H1 (cell line): Measurements from ENCODE around the gene GPR156. TPM values are rescaled to one million over a fixed set of nuclear protein-coding genes. Genes with fewer than 3 reads are reported as not detected.

ENCODE experiments used
- CTCF ChIA-PET: fragments of 300-600 bp; sonication (Branson Sonifier 250); formaldehyde crosslinking; loops from one replicate; lab custom pipeline; 2021; ENCODE audit not compliant: partially characterized antibody; lab: Charles Lee
- POLR2A ChIA-PET: fragments of 300-600 bp; sonication (Branson Sonifier 250); formaldehyde crosslinking; loops from one replicate; lab custom pipeline; 2021; ENCODE audit warnings: inconsistent platforms; ENCODE audit not compliant: partially characterized antibody; lab: Charles Lee
- DNase-seq, 2 experiments: peaks; one replicate each; pipeline versions ENCODE4 v3.0.0 to v3.0.0-alpha.2; 2010 to 2022; ENCODE audit warnings: low spot score in 2 of 2, low read depth in 1 of 2, mixed read lengths in 1 of 2
- FAIRE-seq: peaks from 2 replicates; lab custom pipeline; 2011; peaks lifted over from hg19 to GRCh38; lab: Jason Lieb, UNC
- H2AFZ ChIP-seq: 2 replicates; pipeline ENCODE4 v1.8.1; 2012; ENCODE audit warnings: low read length, inconsistent platforms
- H2AK5ac ChIP-seq: 2 replicates; pipeline ENCODE4 v1.6.1; 2013; ENCODE audit warnings: low read depth, low read length
- H2BK120ac ChIP-seq: replicated peaks from 2 replicates; pipeline ENCODE3; 2013; ENCODE audit warnings: low read depth, low read length, inconsistent platforms
- H2BK12ac ChIP-seq: 2 replicates; pipeline ENCODE4 v1.6.1; 2013; ENCODE audit warnings: low read depth, low read length
- H2BK15ac ChIP-seq: 2 replicates; pipeline ENCODE4 v1.6.1; 2013; ENCODE audit warnings: low read length
- H2BK20ac ChIP-seq: 2 replicates; pipeline ENCODE4 v1.6.1; 2013; ENCODE audit warnings: low read length
- H2BK5ac ChIP-seq: 2 replicates; pipeline ENCODE4 v1.6.1; 2013; ENCODE audit warnings: low read depth, low read length
- H3K14ac ChIP-seq: 2 replicates; pipeline ENCODE4 v1.6.1; 2013; ENCODE audit warnings: inconsistent platforms; ENCODE audit not compliant: insufficient read length
- H3K18ac ChIP-seq: 2 replicates; pipeline ENCODE4 v1.6.1; 2013; ENCODE audit warnings: low read length; ENCODE audit errors: extremely low read depth
- H3K23ac ChIP-seq: 2 replicates; pipeline ENCODE4 v1.6.1; 2013; ENCODE audit warnings: inconsistent platforms; ENCODE audit not compliant: insufficient read length
- H3K23me2 ChIP-seq: 2 replicates; pipeline ENCODE4 v1.6.1; 2013; ENCODE audit warnings: low read depth, low read length
- H3K27ac ChIP-seq: 2 replicates; pipeline ENCODE4 v1.6.1; 2011; ENCODE audit warnings: low read depth, low read length, inconsistent platforms
- H3K27me3 ChIP-seq, 4 experiments: replicated peaks in 1 of 4; 1 replicate in 1 of 4; 2 replicates in 3 of 4; pipeline versions ENCODE4 v1.6.1 to v1.8.1; 2011 to 2013; ENCODE audit warnings: low read length in 3 of 4, mild to moderate bottlenecking in 3 of 4, inconsistent platforms in 2 of 4, mixed read lengths in 2 of 4, moderate library complexity in 1 of 4; ENCODE audit not compliant: control insufficient read depth in 3 of 4, insufficient read depth in 3 of 4; ENCODE audit errors: extremely low read depth in 1 of 4
- H3K36me3 ChIP-seq, 4 experiments: 2 replicates each; pipeline versions ENCODE4 v1.6.1 to v1.8.1; 2011 to 2013; ENCODE audit warnings: mild to moderate bottlenecking in 4 of 4, low read length in 3 of 4, moderate library complexity in 2 of 4, control low read depth in 1 of 4, inconsistent platforms in 1 of 4; ENCODE audit not compliant: insufficient read depth in 4 of 4, control insufficient read depth in 2 of 4
- H3K4ac ChIP-seq: replicated peaks from 2 replicates; pipeline ENCODE3; 2013; ENCODE audit warnings: low read length, low read depth, mixed read lengths, inconsistent platforms; ENCODE audit not compliant: insufficient read length
- H3K4me1 ChIP-seq, 4 experiments: replicated peaks in 1 of 4; 1 replicate in 1 of 4; 2 replicates in 3 of 4; pipeline versions ENCODE4 v1.6.1 to v1.8.1; 2011 to 2013; ENCODE audit warnings: low read length in 3 of 4, inconsistent platforms in 2 of 4, mixed read lengths in 1 of 4; ENCODE audit not compliant: insufficient read depth in 4 of 4, control insufficient read depth in 3 of 4
- H3K4me2 ChIP-seq, 2 experiments: 2 replicates each; pipeline versions ENCODE4 v1.6.1 to v1.8.1; 2011 to 2013; ENCODE audit warnings: low read depth in 2 of 2, low read length in 2 of 2, control low read depth in 1 of 2, inconsistent platforms in 1 of 2, mild to moderate bottlenecking in 1 of 2; ENCODE audit not compliant: insufficient read depth in 1 of 2
- H3K4me3 ChIP-seq, 4 experiments: fragments of 200-600, 300-600 bp in 1 of 4; sonication (generic), shearing (Covaris generic), sonication (Bioruptor Twin) in 1 of 4; 2 replicates each; pipeline versions ENCODE4 v1.5.1 to v1.8.1; 2011 to 2016; ENCODE audit warnings: low read length in 4 of 4, low read depth in 3 of 4, control low read depth in 2 of 4, inconsistent platforms in 2 of 4, mild to moderate bottlenecking in 2 of 4, mixed read lengths in 1 of 4, moderate library complexity in 1 of 4; ENCODE audit not compliant: insufficient read depth in 2 of 4; ENCODE audit errors: extremely low read depth in 1 of 4
- H3K56ac ChIP-seq: replicated peaks from 2 replicates; pipeline ENCODE3; 2013; ENCODE audit warnings: low read depth, mild to moderate bottlenecking, mixed read lengths, low read length, inconsistent platforms; ENCODE audit not compliant: insufficient read length
- H3K79me1 ChIP-seq: 2 replicates; pipeline ENCODE4 v1.6.1; 2013; ENCODE audit warnings: low read depth, low read length, control low read depth
- H3K79me2 ChIP-seq, 2 experiments: 2 replicates each; pipeline versions ENCODE4 v1.6.1 to v1.8.1; 2012 to 2013; ENCODE audit warnings: low read length in 2 of 2, mild to moderate bottlenecking in 2 of 2, inconsistent platforms in 1 of 2; ENCODE audit not compliant: insufficient read depth in 2 of 2, control insufficient read depth in 1 of 2
- H3K9ac ChIP-seq, 4 experiments: replicated peaks in 1 of 4; 1 replicate in 1 of 4; 2 replicates in 3 of 4; pipeline versions ENCODE4 v1.6.1 to v1.8.1; 2011 to 2013; ENCODE audit warnings: low read depth in 3 of 4, low read length in 3 of 4, control low read depth in 2 of 4, mild to moderate bottlenecking in 2 of 4, moderate library complexity in 2 of 4, inconsistent platforms in 1 of 4; ENCODE audit errors: extremely low read depth in 1 of 4
- H3K9me3 ChIP-seq, 2 experiments: 2 replicates each; pipeline versions ENCODE4 v1.6.1 to v1.8.1; 2012 to 2013; ENCODE audit warnings: mild to moderate bottlenecking in 2 of 2, moderate library complexity in 2 of 2, control low read depth in 1 of 2, inconsistent platforms in 1 of 2, low read depth in 1 of 2, low read length in 1 of 2, mixed read lengths in 1 of 2; ENCODE audit not compliant: insufficient read depth in 2 of 2
- H4K20me1 ChIP-seq, 2 experiments: replicated peaks in 1 of 2; 2 replicates each; pipeline versions ENCODE3 to v1.8.1; 2011 to 2013; ENCODE audit warnings: inconsistent platforms in 2 of 2, low read length in 2 of 2, mild to moderate bottlenecking in 1 of 2; ENCODE audit not compliant: insufficient read depth in 2 of 2, control insufficient read depth in 1 of 2
- H4K5ac ChIP-seq: 2 replicates; pipeline ENCODE4 v1.6.1; 2013; ENCODE audit warnings: low read length, low read depth, mixed read lengths, inconsistent platforms; ENCODE audit not compliant: insufficient read length
- H4K8ac ChIP-seq: 2 replicates; pipeline ENCODE4 v1.8.0; 2013; ENCODE audit warnings: mild to moderate bottlenecking, moderate library complexity, low read length, inconsistent platforms; ENCODE audit not compliant: insufficient read depth; ENCODE audit errors: extremely low read depth
- H4K91ac ChIP-seq: replicated peaks from 2 replicates; pipeline ENCODE3; 2013; ENCODE audit warnings: low read length, mixed read lengths, inconsistent platforms; ENCODE audit not compliant: insufficient read length
- ATF2 ChIP-seq: IDR thresholded peaks from 2 replicates; pipeline ENCODE4 v1.6.1; 2012; ENCODE audit warnings: low read length, inconsistent platforms
- BCL11A ChIP-seq, 2 experiments: IDR thresholded peaks; one replicate each; pipeline ENCODE4 v1.6.1; 2011; ENCODE audit warnings: low read depth in 2 of 2, low read length in 2 of 2, mild to moderate bottlenecking in 2 of 2
- CBX5 ChIP-seq: fragments of 300-800, 300-1000 bp; sonication (generic); IDR thresholded peaks from 2 replicates; pipeline ENCODE4 v1.7.1; 2016; ENCODE audit warnings: antibody characterized with exemption, low read length, low read depth
- CHD1 ChIP-seq: IDR thresholded peaks from 2 replicates; pipeline ENCODE4 v1.6.1; 2012; ENCODE audit warnings: low read depth, low read length, improper control_type of control experiment
- CHD2 ChIP-seq: IDR thresholded peaks from 2 replicates; pipeline ENCODE4 v1.6.1; 2012; ENCODE audit warnings: low read length, improper control_type of control experiment
- CTBP2 ChIP-seq: IDR thresholded peaks from 2 replicates; pipeline ENCODE4 v1.7.0; 2011; ENCODE audit warnings: borderline replicate concordance, mild to moderate bottlenecking, moderate library complexity, mixed read lengths, low read length; ENCODE audit not compliant: insufficient read depth, insufficient read length
- EP300 ChIP-seq, 2 experiments: IDR thresholded peaks; 1 replicate in 1 of 2; 2 replicates in 1 of 2; pipeline ENCODE4 v1.6.1; 2011 to 2012; ENCODE audit warnings: low read depth in 2 of 2, low read length in 2 of 2, mild to moderate bottlenecking in 2 of 2, borderline replicate concordance in 1 of 2, inconsistent platforms in 1 of 2, moderate library complexity in 1 of 2
- HDAC6 ChIP-seq: IDR thresholded peaks from one replicate; pipeline ENCODE4 v1.7.1; 2012; ENCODE audit warnings: low read depth, mild to moderate bottlenecking, inconsistent platforms, low read length, moderate library complexity
- POLR2A ChIP-seq, 2 experiments: IDR thresholded peaks; 1 replicate in 1 of 2; 2 replicates in 1 of 2; pipeline ENCODE4 v1.6.1; 2011; ENCODE audit warnings: low read depth in 2 of 2, low read length in 2 of 2, mild to moderate bottlenecking in 2 of 2; ENCODE audit errors: control extremely low read depth in 1 of 2
- POU5F1 ChIP-seq: IDR thresholded peaks from 2 replicates; pipeline ENCODE4 v1.6.1; 2011; ENCODE audit warnings: low read depth, mild to moderate bottlenecking, low read length, moderate library complexity
- RNF2 ChIP-seq: fragments of 200-900, 300-1000 bp; sonication (generic); IDR thresholded peaks from 2 replicates; pipeline ENCODE4 v1.7.1; 2016; ENCODE audit warnings: borderline replicate concordance, low read depth, mild to moderate bottlenecking, antibody characterized with exemption, low read length; ENCODE audit not compliant: poor library complexity, severe bottlenecking; ENCODE audit errors: missing control alignments
- RXRA ChIP-seq: IDR thresholded peaks from 2 replicates; pipeline ENCODE4 v1.6.1; 2011; ENCODE audit warnings: low read depth, mild to moderate bottlenecking, low read length, moderate library complexity; ENCODE audit not compliant: insufficient read depth
- TCF12 ChIP-seq: IDR thresholded peaks from 2 replicates; pipeline ENCODE4 v1.6.1; 2011; ENCODE audit warnings: low read depth, mild to moderate bottlenecking, low read length
- YY1 ChIP-seq: IDR thresholded peaks from 2 replicates; pipeline ENCODE4 v1.6.1; 2011; ENCODE audit warnings: low read depth, mild to moderate bottlenecking, low read length
- polyA plus RNA-seq, 7 experiments: library from polyadenylated mRNA; depleted of rRNA in 3 of 7; stranded (reverse) in 5 of 7; unstranded in 2 of 7; fragments of >200 nt in 5 of 7; fragments of 200-250 nt in 2 of 7; gene quantifications; 1 replicate in 5 of 7; 2 replicates in 1 of 7; 4 replicates in 1 of 7; pipeline versions ENCODE4 v1.2.1 to v1.2.3, GENCODE V29; 2011 to 2013; ENCODE audit warnings: missing spikeins in 2 of 7, mixed read lengths in 2 of 7
- total RNA-seq: library from RNA; stranded (reverse); fragmentation: NEBNext Ultra II Directional; extraction: Animal tissue kit (Norgen Biotek cat#: 25700); gene quantifications from 2 replicates; pipeline ENCODE4 v1.2.1, GENCODE V29; 2021

The GPR156 gene
- total and polyA plus RNA-seq, 2 of the 8 experiments (the other 6 are each of a cell fraction or from before 2014, with no cell fraction given), result 1.6 to 1.8 TPM

GRCh38 chr3:120155108-120155507, 129.9 kb downstream of the GPR156 start:
- Histone ChIP-seq H3K9me3 (peaks cover 16% of the 10 kb centered on the region in 2 experiments), H2BK12ac (no peak overlapping the region), H3K4ac (no peak overlapping the region), H3K14ac (no peak overlapping the region), H2AK5ac (no peak overlapping the region), H2BK15ac (no peak overlapping the region), H4K8ac (no peak overlapping the region), H3K23me2 (no peaks in the 10 kb centered on the region), H3K18ac (no peak overlapping the region), H2BK120ac (no peak overlapping the region), H3K79me2 (no peaks in the 10 kb centered on the region), H4K91ac (no peak overlapping the region), H3K27me3 (no peaks in the 10 kb centered on the region), H3K23ac (no peak overlapping the region), H3K79me1 (no peaks in the 10 kb centered on the region), H3K36me3 (no peaks in the 10 kb centered on the region), H3K4me1 (no peaks in the 10 kb centered on the region), H3K9ac (no peak overlapping the region), H3K56ac (no peak overlapping the region), H3K4me2 (no peak overlapping the region), H3K4me3 (no peak overlapping the region), H2AFZ (no peak overlapping the region), H3K27ac (no peak overlapping the region), H2BK5ac (no peak overlapping the region), H2BK20ac (no peak overlapping the region), H4K20me1 (no peaks in the 10 kb centered on the region), H4K5ac (no peak overlapping the region)
- CTCF ChIA-PET, result no interaction called here
- FAIRE-seq (no peak), DNase-seq (no peak)
- POLR2A ChIA-PET, result no interaction called here
- TF ChIP-seq HDAC6, result no peak
- no peak for TF ChIP-seq CHD1
- TF ChIP-seq POU5F1, result no peak
- no peak for TF ChIP-seq EP300 (IDR thresholded peaks at IDR 0.05; ENCODE audit: borderline replicate concordance in 1 of 2, low read depth in 2 of 2, low read length in 2 of 2)
- TF ChIP-seq POLR2A (IDR thresholded peaks at IDR 0.05; ENCODE audit: control extremely low read depth in 1 of 2, low read depth in 2 of 2, low read length in 2 of 2), result no peak
- TF ChIP-seq TCF12, result no peak
- TF ChIP-seq CBX5, result no peak
- no peak for TF ChIP-seq YY1
- no peak for TF ChIP-seq CHD2
- TF ChIP-seq RXRA, result no peak
- no peak for TF ChIP-seq RNF2
- no peak for TF ChIP-seq BCL11A (IDR thresholded peaks at IDR 0.05; ENCODE audit: low read depth in 2 of 2, low read length in 2 of 2)
- TF ChIP-seq CTBP2, result no peak
- no peak for TF ChIP-seq ATF2
